ENCODE measurements around the gene CHCHD3.

CHCHD3 gene

DNA sequence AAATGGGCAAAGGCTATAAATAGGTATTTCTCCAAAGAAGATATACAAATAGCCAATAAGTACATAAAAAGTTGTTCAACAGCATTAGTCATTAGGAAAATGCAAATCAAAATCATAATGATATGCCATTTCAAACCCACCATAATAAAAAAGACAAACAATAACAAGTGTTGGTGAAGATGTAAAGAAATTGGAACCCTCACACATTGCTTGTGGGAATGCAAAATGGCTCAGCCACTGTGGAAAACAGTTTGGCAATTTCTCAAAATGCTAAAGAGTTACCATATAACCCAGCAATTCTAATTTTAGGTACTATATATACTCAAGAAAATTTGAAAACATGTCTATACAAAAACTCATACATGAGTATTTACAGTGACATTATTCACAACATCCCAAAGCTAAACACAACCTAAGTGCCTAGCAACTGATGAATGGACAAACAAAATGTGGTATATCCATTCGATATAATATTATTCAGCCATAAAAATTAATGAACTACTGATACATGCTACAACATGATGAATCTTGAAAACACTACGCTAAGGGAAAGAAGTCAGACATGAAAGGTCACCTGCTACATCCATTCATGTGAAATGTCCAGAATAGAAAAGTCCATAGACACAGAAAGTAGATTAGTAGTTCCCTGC is 55.6 kb downstream of the CHCHD3 start:
- DNase-seq (ENCODE audit: extremely low read depth, low read depth) = no peak
- no peak overlapping the region for H3K4me3 ChIP-seq (replicated peaks; ENCODE audit: low read depth, low read length)
- TF ChIP-seq, protein P1, sequence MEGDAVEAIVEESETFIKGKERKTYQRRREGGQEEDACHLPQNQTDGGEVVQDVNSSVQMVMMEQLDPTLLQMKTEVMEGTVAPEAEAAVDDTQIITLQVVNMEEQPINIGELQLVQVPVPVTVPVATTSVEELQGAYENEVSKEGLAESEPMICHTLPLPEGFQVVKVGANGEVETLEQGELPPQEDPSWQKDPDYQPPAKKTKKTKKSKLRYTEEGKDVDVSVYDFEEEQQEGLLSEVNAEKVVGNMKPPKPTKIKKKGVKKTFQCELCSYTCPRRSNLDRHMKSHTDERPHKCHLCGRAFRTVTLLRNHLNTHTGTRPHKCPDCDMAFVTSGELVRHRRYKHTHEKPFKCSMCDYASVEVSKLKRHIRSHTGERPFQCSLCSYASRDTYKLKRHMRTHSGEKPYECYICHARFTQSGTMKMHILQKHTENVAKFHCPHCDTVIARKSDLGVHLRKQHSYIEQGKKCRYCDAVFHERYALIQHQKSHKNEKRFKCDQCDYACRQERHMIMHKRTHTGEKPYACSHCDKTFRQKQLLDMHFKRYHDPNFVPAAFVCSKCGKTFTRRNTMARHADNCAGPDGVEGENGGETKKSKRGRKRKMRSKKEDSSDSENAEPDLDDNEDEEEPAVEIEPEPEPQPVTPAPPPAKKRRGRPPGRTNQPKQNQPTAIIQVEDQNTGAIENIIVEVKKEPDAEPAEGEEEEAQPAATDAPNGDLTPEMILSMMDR (IDR thresholded peaks at IDR 0.05; ENCODE audit: low read depth, low read length, missing control alignments) = no peak

DNA sequence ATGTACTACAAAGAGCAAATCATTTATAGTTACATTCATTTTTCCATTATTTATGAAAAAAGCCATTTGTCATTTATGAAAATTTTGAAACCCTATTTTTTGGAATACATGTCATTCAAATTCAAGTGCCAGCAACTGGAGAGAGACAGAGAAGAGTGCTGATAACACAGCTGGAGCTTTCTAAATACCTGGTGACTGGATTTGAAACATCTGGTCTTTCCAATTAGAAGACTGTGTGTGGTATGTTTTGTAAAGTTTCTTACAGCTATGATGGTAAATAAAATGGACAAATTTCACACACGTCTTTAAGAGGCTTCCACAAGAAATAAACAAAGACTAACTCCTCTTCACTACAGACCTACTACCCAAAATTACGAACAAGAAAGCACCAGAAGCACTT is 56.8 kb downstream of the CHCHD3 start:
- no peak overlapping the region for H3K4me3 ChIP-seq (replicated peaks; ENCODE audit: low read depth, low read length)
- DNase-seq (ENCODE audit: extremely low read depth, low read depth) = no peak
- TF ChIP-seq, protein P1 (IDR thresholded peaks at IDR 0.05; ENCODE audit: low read depth, low read length, missing control alignments) = no peak

DNA sequence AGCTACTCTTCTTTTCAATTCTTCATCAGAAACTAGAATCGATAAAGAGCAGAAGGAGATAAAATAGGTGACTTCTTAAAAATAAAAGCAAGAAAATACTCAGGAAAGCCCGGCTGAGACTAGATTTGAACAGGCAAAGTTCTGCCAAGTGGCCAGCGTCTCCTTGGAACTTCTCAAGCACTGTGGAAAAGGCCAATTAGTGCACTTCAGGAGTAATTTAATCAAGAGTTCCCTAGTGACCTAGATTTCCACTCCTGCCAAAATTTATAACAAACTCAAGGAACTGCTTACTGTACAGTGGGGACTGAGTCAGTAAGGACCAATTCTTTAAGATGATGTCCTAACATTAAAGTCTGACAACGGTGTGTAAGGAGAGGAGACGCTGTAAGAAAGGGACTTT is 57.3 kb downstream of the CHCHD3 start:
- H3K4me3 ChIP-seq (replicated peaks; ENCODE audit: low read depth, low read length) = no peak overlapping the region
- DNase-seq (ENCODE audit: extremely low read depth, low read depth) = no peak
- TF ChIP-seq, protein P1 (IDR thresholded peaks at IDR 0.05; ENCODE audit: low read depth, low read length, missing control alignments) = no peak

DNA sequence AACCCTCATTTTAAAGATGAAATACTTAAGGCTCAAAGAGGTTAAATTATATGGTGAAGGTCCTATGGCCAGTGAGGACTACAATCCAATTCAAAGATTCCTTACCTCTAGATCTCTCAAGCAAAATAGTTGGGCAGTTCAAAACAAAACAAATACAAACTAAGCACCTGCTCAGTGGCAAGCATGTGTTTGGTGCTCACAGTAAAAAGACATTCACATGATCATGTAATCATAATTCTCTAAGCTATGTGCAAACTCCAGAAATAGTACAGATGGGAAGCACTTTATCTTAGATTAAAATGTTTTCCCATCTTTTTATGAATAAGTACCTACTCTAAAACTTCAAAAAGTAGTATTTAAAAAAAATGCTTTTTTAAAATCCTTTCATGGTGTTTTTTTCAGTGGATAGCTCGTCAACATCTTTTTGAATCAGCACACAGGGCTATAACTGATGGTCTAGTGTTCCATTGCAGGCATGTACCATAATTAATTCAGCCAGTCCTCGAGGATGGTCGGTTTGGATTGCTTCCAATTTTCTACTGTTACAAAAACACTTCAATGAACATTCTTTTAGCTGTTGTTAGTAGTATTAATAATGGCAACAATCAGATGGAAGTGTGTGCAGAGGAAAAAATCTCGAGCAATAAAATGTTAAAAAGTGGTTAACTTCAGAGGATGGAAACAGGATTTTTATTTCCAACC is 58.4 kb downstream of the CHCHD3 start:
- TF ChIP-seq, protein P1 (IDR thresholded peaks at IDR 0.05; ENCODE audit: low read depth, low read length, missing control alignments) = no peak
- no peak overlapping the region for H3K4me3 ChIP-seq (replicated peaks; ENCODE audit: low read depth, low read length)
- DNase-seq (ENCODE audit: extremely low read depth, low read depth) = no peak

DNA sequence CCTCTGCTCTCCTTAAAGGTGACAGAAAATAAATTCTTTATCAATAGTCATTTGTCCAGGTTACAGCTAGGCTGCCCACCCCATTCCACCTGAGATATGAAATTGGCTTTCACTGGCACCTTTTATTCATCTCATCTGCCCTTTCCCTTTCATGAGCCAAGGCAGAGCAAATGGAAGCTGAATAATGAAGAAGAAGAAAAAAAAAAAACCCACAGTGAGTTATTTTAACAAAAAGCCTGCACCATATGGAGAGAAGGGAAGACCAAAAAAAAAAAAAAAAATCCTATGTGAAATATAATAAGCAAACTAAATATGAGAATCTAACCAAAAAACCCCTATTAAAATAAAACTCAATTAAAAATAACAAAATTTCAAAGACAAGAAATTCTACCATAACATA is 59.2 kb downstream of the CHCHD3 start:
- no peak for DNase-seq (ENCODE audit: extremely low read depth, low read depth)
- TF ChIP-seq, protein P1 (IDR thresholded peaks at IDR 0.05; ENCODE audit: low read depth, low read length, missing control alignments) = no peak
- no peak overlapping the region for H3K4me3 ChIP-seq (replicated peaks; ENCODE audit: low read depth, low read length)

DNA sequence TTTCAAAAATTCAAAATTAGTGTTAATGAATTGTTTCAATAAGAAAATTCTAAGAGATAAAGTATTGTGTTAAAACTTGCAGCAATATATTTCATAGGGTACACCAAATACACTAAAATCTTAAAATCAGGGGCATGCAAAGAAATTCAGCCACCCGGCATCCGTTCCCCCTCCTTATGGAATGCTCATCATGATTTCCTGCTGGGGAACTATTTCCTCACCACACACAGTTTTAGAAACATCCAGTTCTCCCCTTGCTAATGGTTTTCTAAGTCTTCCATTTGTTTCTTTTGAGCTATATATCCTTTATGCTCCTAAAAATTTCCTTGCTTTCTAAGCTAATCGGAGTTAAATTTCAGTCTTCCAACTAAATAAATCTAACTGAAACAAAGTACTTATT is 60.7 kb downstream of the CHCHD3 start:
- TF ChIP-seq, protein P1 (IDR thresholded peaks at IDR 0.05; ENCODE audit: low read depth, low read length, missing control alignments) = no peak
- DNase-seq (ENCODE audit: extremely low read depth, low read depth) = no peak
- no peak overlapping the region for H3K4me3 ChIP-seq (replicated peaks; ENCODE audit: low read depth, low read length)
